K562 (cell line): ENCODE measurements around the gene KCNH2. TPM values are rescaled to one million over a fixed set of nuclear protein-coding genes. Genes with fewer than 3 reads are reported as not detected.

Source experiments
- BRF1 ChIP-seq: IDR thresholded peaks from 3 replicates; pipeline ENCODE4 v1.6.1; 2011; ENCODE audit warnings: borderline replicate concordance, mild to moderate bottlenecking; ENCODE audit not compliant: insufficient read length; ENCODE audit errors: extremely low read depth
- CSDE1 ChIP-seq, 2 experiments: fragments of 450-650 bp; IDR thresholded peaks; 2 replicates each; pipeline ENCODE4 v1.6.1; 2016; ENCODE audit warnings: mild to moderate bottlenecking in 1 of 2
- GABPB1 ChIP-seq: sonication (generic); formaldehyde crosslinking; IDR thresholded peaks from 2 replicates; pipeline ENCODE4 v1.8.0; 2022; ENCODE audit warnings: mild to moderate bottlenecking, missing genetic modification reagents
- HCFC1 ChIP-seq: IDR thresholded peaks from 2 replicates; pipeline ENCODE4 v1.6.1; 2012; ENCODE audit warnings: low read depth, low read length, improper control_type of control experiment
- HDAC8 ChIP-seq: fragments of 450-650 bp; IDR thresholded peaks from 2 replicates; pipeline ENCODE4 v1.6.1; 2016; ENCODE audit warnings: mild to moderate bottlenecking, missing genetic modification characterization, moderate library complexity, missing compliant biosample characterization
- LCOR ChIP-seq: sonication (generic); formaldehyde crosslinking; IDR thresholded peaks from 2 replicates; pipeline ENCODE4 v1.8.0; 2022; ENCODE audit warnings: mild to moderate bottlenecking, missing genetic modification reagents
- MAFF ChIP-seq: IDR thresholded peaks from 2 replicates; pipeline ENCODE4 v1.6.1; 2012; ENCODE audit warnings: low read length, improper control_type of control experiment
- MAFK ChIP-seq: IDR thresholded peaks from 2 replicates; pipeline ENCODE4 v1.6.1; 2011; ENCODE audit warnings: low read length, improper control_type of control experiment
- MEF2A ChIP-seq: IDR thresholded peaks from 2 replicates; pipeline ENCODE4 v1.6.1; 2011; ENCODE audit warnings: low read depth, mild to moderate bottlenecking, low read length, moderate library complexity; ENCODE audit not compliant: control insufficient read depth
- NCOA1 ChIP-seq: fragments of 450-650 bp; IDR thresholded peaks from 2 replicates; pipeline ENCODE4 v1.6.1; 2016; ENCODE audit warnings: low read depth
- NCOA6 ChIP-seq: fragments of 450-650 bp; IDR thresholded peaks from 2 replicates; pipeline ENCODE4 v1.6.1; 2017; ENCODE audit warnings: mild to moderate bottlenecking
- NONO ChIP-seq, 2 experiments: fragments of 200-400 bp in 1 of 2; fragments of 450-650 bp in 1 of 2; formaldehyde crosslinking in 1 of 2; IDR thresholded peaks; 2 replicates each; pipeline ENCODE4 v1.6.1; 2017; ENCODE audit warnings: low read depth in 2 of 2, mild to moderate bottlenecking in 2 of 2, moderate library complexity in 2 of 2, low read length in 1 of 2
- RCOR1 ChIP-seq, 2 experiments: IDR thresholded peaks; 2 replicates each; pipeline ENCODE4 v1.6.1; 2012; ENCODE audit warnings: low read depth in 2 of 2, low read length in 2 of 2, borderline replicate concordance in 1 of 2, improper control_type of control experiment in 1 of 2
- SIN3A ChIP-seq, 2 experiments: fragments of 150-350 bp in 1 of 2; IDR thresholded peaks; 2 replicates each; pipeline ENCODE4 v1.6.1; 2011 to 2016; ENCODE audit warnings: borderline replicate concordance in 2 of 2, low read depth in 2 of 2, low read length in 2 of 2, mild to moderate bottlenecking in 2 of 2, moderate library complexity in 2 of 2; ENCODE audit not compliant: control insufficient read depth in 1 of 2
- SP1 ChIP-seq: sonication (generic); formaldehyde crosslinking; IDR thresholded peaks from 2 replicates; pipeline ENCODE4 v1.8.1; 2022; ENCODE audit warnings: mild to moderate bottlenecking, missing genetic modification reagents
- ZFPM2 ChIP-seq: fragments of 250-450 bp; sonication (Bioruptor Pico); IDR thresholded peaks from 2 replicates; pipeline ENCODE4 v1.5.1; 2022; ENCODE audit warnings: mild to moderate bottlenecking
- ZNF121 ChIP-seq: sonication (generic); formaldehyde crosslinking; conservative IDR thresholded peaks from 2 replicates; pipeline ENCODE4 v1.8.0; 2022; ENCODE audit warnings: missing genetic modification reagents
- ZNF197 ChIP-seq: fragments of 200-800 bp; sonication (Bioruptor generic); IDR thresholded peaks from 2 replicates; pipeline ENCODE4 v1.6.1; 2016; ENCODE audit warnings: low read depth, missing genetic modification characterization, missing compliant biosample characterization
- ZNF24 ChIP-seq: fragments of 450-650 bp; IDR thresholded peaks from 2 replicates; pipeline ENCODE4 v1.6.1; 2016
- ZNF316 ChIP-seq: fragments of 450-650 bp; IDR thresholded peaks from 2 replicates; pipeline ENCODE4 v1.6.1; 2016
- ZNF431 ChIP-seq: sonication (generic); formaldehyde crosslinking; IDR thresholded peaks from 2 replicates; pipeline ENCODE4 v1.8.0; 2022; ENCODE audit warnings: mild to moderate bottlenecking, missing genetic modification reagents
- ZNF584 ChIP-seq: fragments of 200-800 bp; sonication (Bioruptor generic); IDR thresholded peaks from 2 replicates; pipeline ENCODE4 v1.6.1; 2016; ENCODE audit warnings: low read depth, mild to moderate bottlenecking, missing genetic modification characterization, missing compliant biosample characterization
- ZNF586 ChIP-seq: fragments of 450-650 bp; formaldehyde crosslinking; conservative IDR thresholded peaks from 2 replicates; pipeline ENCODE4 v1.4.0; 2020; ENCODE audit warnings: mild to moderate bottlenecking, moderate library complexity
- ZNF717 ChIP-seq: fragments of 250-450 bp; sonication (Bioruptor Pico); IDR thresholded peaks from 2 replicates; pipeline ENCODE4 v1.5.0; 2021
- polyA plus RNA-seq, 8 experiments: library from polyadenylated mRNA; depleted of rRNA in 4 of 8; stranded (reverse) in 5 of 8; unstranded in 3 of 8; fragments of >200 nt; fragmentation: Nextera tagmentation in 2 of 8; fragmentation: Illumina TruSeq in 1 of 8; extraction: Ambion mirVana in 2 of 8; extraction: Trizol in 1 of 8; gene quantifications; 2 replicates each; pipeline versions ENCODE4 v1.2.1 to v1.2.3, GENCODE V29; 2011 to 2014; ENCODE audit warnings: inconsistent platforms in 1 of 8, missing spikeins in 1 of 8
- total RNA-seq, 7 experiments: library from RNA; depleted of rRNA in 6 of 7; stranded (reverse); fragments of >200 nt in 6 of 7; fragmentation: Illumina TruSeq in 2 of 7; extraction: Trizol in 2 of 7; gene quantifications; 2 replicates each; pipeline versions ENCODE4 v1.2.1 to v1.2.3, GENCODE V29; 2011 to 2021; ENCODE audit warnings: low replicate concordance in 1 of 7
- TF ChIP-seq, protein P1 (sequence below): fragments of 450-650 bp; IDR thresholded peaks from 2 replicates; pipeline ENCODE4 v1.6.1; 2016; ENCODE audit warnings: missing biosample characterization, missing genetic modification characterization
- TF ChIP-seq, protein P2 (sequence below): sonication (generic); formaldehyde crosslinking; IDR thresholded peaks from 2 replicates; pipeline ENCODE4 v1.8.0; 2022; ENCODE audit warnings: mild to moderate bottlenecking, missing genetic modification reagents

KCNH2 gene
- total and polyA plus RNA-seq, 9 of the 15 experiments (the other 6 are each of a cell fraction or from before 2014, with no cell fraction given), result 18.1 to 368 (median 218) TPM

DNA sequence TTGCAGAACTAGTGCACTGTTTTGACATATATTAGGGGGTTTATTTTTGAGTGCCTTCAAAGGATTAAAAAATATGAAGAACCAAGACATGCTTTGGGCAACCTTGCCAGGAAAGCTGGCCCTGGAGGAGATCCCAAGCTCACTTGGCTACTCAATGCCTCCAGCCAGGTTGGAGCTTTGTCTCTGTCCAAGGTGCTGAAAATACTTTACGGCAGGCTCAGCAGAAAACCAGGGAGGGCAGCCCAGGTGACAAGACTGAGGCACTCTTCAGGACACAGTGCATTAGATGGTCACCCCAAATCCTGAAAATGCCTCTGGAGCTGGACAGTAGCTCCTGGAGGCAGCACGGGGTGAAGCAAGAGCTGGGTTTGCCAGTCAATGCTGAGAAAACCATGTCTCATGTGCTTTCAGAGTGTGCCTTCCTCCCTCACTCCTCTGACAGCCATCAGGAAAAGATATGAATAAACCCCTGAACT, 5.8 kb upstream of the KCNH2 start (continued):
- TF ChIP-seq RCOR1 (IDR thresholded peaks at IDR 0.05; ENCODE audit: borderline replicate concordance in 1 of 2, low read depth in 2 of 2, low read length in 2 of 2), result peak in 1 of 2 experiments; percentile 84; a peak in 2 of 4 replicates
- no peak for TF ChIP-seq ZNF586 (CRISPR knock-in tag)
- TF ChIP-seq, protein P1, sequence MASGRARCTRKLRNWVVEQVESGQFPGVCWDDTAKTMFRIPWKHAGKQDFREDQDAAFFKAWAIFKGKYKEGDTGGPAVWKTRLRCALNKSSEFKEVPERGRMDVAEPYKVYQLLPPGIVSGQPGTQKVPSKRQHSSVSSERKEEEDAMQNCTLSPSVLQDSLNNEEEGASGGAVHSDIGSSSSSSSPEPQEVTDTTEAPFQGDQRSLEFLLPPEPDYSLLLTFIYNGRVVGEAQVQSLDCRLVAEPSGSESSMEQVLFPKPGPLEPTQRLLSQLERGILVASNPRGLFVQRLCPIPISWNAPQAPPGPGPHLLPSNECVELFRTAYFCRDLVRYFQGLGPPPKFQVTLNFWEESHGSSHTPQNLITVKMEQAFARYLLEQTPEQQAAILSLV (tag), result 0 out of 2 replicates have a peak, but pooled peaks have one; percentile 16
- TF ChIP-seq CSDE1 (IDR thresholded peaks at IDR 0.05), result no peak
- TF ChIP-seq, protein P2, sequence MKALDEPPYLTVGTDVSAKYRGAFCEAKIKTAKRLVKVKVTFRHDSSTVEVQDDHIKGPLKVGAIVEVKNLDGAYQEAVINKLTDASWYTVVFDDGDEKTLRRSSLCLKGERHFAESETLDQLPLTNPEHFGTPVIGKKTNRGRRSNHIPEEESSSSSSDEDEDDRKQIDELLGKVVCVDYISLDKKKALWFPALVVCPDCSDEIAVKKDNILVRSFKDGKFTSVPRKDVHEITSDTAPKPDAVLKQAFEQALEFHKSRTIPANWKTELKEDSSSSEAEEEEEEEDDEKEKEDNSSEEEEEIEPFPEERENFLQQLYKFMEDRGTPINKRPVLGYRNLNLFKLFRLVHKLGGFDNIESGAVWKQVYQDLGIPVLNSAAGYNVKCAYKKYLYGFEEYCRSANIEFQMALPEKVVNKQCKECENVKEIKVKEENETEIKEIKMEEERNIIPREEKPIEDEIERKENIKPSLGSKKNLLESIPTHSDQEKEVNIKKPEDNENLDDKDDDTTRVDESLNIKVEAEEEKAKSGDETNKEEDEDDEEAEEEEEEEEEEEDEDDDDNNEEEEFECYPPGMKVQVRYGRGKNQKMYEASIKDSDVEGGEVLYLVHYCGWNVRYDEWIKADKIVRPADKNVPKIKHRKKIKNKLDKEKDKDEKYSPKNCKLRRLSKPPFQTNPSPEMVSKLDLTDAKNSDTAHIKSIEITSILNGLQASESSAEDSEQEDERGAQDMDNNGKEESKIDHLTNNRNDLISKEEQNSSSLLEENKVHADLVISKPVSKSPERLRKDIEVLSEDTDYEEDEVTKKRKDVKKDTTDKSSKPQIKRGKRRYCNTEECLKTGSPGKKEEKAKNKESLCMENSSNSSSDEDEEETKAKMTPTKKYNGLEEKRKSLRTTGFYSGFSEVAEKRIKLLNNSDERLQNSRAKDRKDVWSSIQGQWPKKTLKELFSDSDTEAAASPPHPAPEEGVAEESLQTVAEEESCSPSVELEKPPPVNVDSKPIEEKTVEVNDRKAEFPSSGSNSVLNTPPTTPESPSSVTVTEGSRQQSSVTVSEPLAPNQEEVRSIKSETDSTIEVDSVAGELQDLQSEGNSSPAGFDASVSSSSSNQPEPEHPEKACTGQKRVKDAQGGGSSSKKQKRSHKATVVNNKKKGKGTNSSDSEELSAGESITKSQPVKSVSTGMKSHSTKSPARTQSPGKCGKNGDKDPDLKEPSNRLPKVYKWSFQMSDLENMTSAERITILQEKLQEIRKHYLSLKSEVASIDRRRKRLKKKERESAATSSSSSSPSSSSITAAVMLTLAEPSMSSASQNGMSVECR (CRISPR knock-in tag), result peak; percentile 56
- peak; percentile 69 for TF ChIP-seq ZNF316
- peak; percentile 45 to 59; a peak in 1 of 4 replicates for TF ChIP-seq SIN3A (IDR thresholded peaks at IDR 0.05; ENCODE audit: borderline replicate concordance in 2 of 2, control insufficient read depth in 1 of 2, low read depth in 2 of 2, low read length in 2 of 2)
- peak; percentile 43; the same call in 1 of the 2 replicates for TF ChIP-seq GABPB1 (CRISPR knock-in tag)
- TF ChIP-seq MAFK, result peak; percentile 65
- TF ChIP-seq SP1 (CRISPR knock-in tag), result peak; percentile 52; the same call in 1 of the 2 replicates
- peak; percentile 27; the same call in 1 of the 2 replicates for TF ChIP-seq ZNF431 (CRISPR knock-in tag)
- no peak for TF ChIP-seq NONO (IDR thresholded peaks at IDR 0.05; ENCODE audit: low read depth in 2 of 2, low read length in 1 of 2)
- TF ChIP-seq ZNF24, result 0 out of 2 replicates have a peak, but pooled peaks have one; percentile 9
- no peak for TF ChIP-seq MEF2A
- TF ChIP-seq NCOA1, result peak; percentile 72
- TF ChIP-seq NCOA6, result no peak
- TF ChIP-seq LCOR, result peak; percentile 69; the same call in 1 of the 2 replicates
- TF ChIP-seq HDAC8 (tag), result no peak; the same call in 1 of the 2 replicates
- peak; percentile 50; the same call in 1 of the 2 replicates for TF ChIP-seq HCFC1
- no peak for TF ChIP-seq ZNF717 (CRISPR knock-in tag)
- TF ChIP-seq ZNF121, result no peak
- TF ChIP-seq BRF1, result no peak
- peak; percentile 47; the same call in 1 of the 2 replicates for TF ChIP-seq MAFF
- peak; percentile 27; the same call in 1 of the 2 replicates for TF ChIP-seq ZNF584 (CRISPR knock-in tag)
- peak; percentile 83 for TF ChIP-seq ZNF197
- TF ChIP-seq ZFPM2 (CRISPR knock-in tag), result 0 out of 2 replicates have a peak, but pooled peaks have one; percentile 72
